ENCODE measurements around the gene RAX2. TPM values are rescaled to one million over a fixed set of nuclear protein-coding genes. Genes with fewer than 3 reads are reported as not detected.
A peak's percentile ranks its signal among the peaks of the same experiment; 100 is the strongest.

The RAX2 gene
- total RNA-seq, 1 donor from 2014 or later: not detected

DNA sequence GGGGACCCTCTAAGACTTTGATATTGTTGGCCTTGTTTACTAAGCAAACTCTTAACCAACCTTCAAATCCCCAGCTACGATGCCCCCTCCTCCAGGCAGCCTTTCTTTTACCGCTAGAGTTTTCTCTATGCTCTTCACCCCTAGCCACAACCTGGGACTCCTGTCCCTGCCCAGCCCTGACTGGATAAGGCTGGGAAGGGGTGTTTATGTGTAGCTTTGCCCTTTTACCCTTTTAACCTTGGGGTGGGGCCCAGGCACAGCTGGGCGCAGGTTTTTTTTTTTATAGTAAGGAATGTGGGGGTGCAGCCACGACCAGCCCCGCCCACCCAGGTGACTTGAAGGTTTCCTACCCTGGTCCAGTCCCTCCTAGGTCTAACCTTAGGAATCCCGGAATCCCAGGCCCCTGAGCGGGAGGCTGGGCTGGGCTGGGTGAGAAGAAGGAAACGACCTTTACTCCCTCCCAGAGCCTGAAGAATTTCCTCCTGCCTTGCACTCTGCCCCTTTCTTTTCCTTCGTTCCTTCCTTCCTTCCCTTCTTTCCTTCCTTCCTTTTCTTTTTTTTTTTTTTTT is 51.6 kb downstream of the RAX2 start:
- no peak overlapping the region for H3K4me3 Mint-ChIP-seq
- H3K4me1 Mint-ChIP-seq (ENCODE audit: unreplicated experiment): peaks cover 3% of the 10 kb centered on the region
- no peak for DNase-seq (ENCODE audit: extremely low spot score, unreplicated experiment)
- H3K9me3 Mint-ChIP-seq: no peaks in the 10 kb centered on the region
- peaks cover 24% of the 10 kb centered on the region for H3K27me3 Mint-ChIP-seq
- no peaks in the 10 kb centered on the region for H3K36me3 Mint-ChIP-seq
- H3K27ac Mint-ChIP-seq: peak overlapping the region; percentile 36
- no peak for TF ChIP-seq CTCF (conservative IDR thresholded peaks at IDR 0.05)

DNA sequence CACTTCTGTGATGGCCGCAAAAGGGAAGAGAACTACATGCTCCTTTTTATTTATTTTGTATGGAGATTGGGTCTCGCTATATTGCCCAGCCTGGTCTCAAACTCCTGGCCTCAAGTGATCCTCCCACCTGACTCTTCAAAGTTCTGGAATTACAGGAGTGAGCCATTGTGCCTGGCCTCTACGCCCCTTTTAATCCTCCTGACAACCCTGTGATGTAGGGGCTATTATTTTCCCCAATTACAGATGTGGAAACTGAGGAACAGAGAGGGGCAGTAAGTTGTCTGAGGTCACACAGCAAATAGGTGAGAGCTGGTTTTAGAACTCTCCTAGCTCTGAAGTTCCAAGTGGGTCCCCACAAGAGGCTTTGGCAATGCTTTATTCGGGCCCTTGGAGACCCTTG is 52.2 kb downstream of the RAX2 start:
- TF ChIP-seq CTCF (conservative IDR thresholded peaks at IDR 0.05): no peak
- H3K36me3 Mint-ChIP-seq: no peaks in the 10 kb centered on the region
- H3K4me3 Mint-ChIP-seq: no peak overlapping the region
- H3K4me1 Mint-ChIP-seq (ENCODE audit: unreplicated experiment): peaks cover 3% of the 10 kb centered on the region
- no peaks in the 10 kb centered on the region for H3K9me3 Mint-ChIP-seq
- H3K27me3 Mint-ChIP-seq: peaks cover 18% of the 10 kb centered on the region
- DNase-seq (ENCODE audit: extremely low spot score, unreplicated experiment): no peak
- no peak overlapping the region for H3K27ac Mint-ChIP-seq

Other genes with a start within 250 kb of the RAX2 start
- gene TEKTIP1, start 233.1 kb downstream of the RAX2 start, total RNA-seq (ENCODE audit: low replicate concordance): 1.3 and 3.4 TPM in 2 replicates
- 74.1 and 80.9 TPM in 2 replicates for gene MFSD12, start 214.6 kb downstream of the RAX2 start, total RNA-seq (ENCODE audit: low replicate concordance)
- 60.1 and 78.3 TPM in 2 replicates for gene HMG20B, start 199.3 kb downstream of the RAX2 start, total RNA-seq (ENCODE audit: low replicate concordance)
- 0.07 TPM in 1 of 2 replicates, not detected in the other for gene GIPC3, start 186.8 kb downstream of the RAX2 start, total RNA-seq (ENCODE audit: low replicate concordance)
- gene TBXA2R, start 165.4 kb downstream of the RAX2 start, total RNA-seq (ENCODE audit: low replicate concordance): not detected in 2 replicates
- gene CACTIN, start 145.4 kb downstream of the RAX2 start, total RNA-seq (ENCODE audit: low replicate concordance): 31.6 and 32.4 TPM in 2 replicates
- gene PIP5K1C, start 71.8 kb downstream of the RAX2 start, total RNA-seq (ENCODE audit: low replicate concordance): 35.9 and 44.5 TPM in 2 replicates
- gene TJP3, start 63.8 kb downstream of the RAX2 start, total RNA-seq (ENCODE audit: low replicate concordance): 20.0 and 53.8 TPM in 2 replicates
- gene APBA3, start 10.5 kb downstream of the RAX2 start, total RNA-seq (ENCODE audit: low replicate concordance): 25.1 and 28.5 TPM in 2 replicates
- gene MRPL54, start 9.5 kb downstream of the RAX2 start, total RNA-seq (ENCODE audit: low replicate concordance): 35.9 and 44.0 TPM in 2 replicates
- 1.6 and 1.7 TPM in 2 replicates for gene MATK, start 14.2 kb upstream of the RAX2 start, total RNA-seq (ENCODE audit: low replicate concordance)
- gene ZFR2, start 96.8 kb upstream of the RAX2 start, total RNA-seq (ENCODE audit: low replicate concordance): 1.00 and 4.7 TPM in 2 replicates
- gene ATCAY, start 108.5 kb upstream of the RAX2 start, total RNA-seq (ENCODE audit: low replicate concordance): 1.5 and 3.3 TPM in 2 replicates
- 0.65 TPM in 1 of 2 replicates, not detected in the other for gene NMRK2, start 160.8 kb upstream of the RAX2 start, total RNA-seq (ENCODE audit: low replicate concordance)
- 83.5 and 93.0 TPM in 2 replicates for gene DAPK3, start 198.9 kb upstream of the RAX2 start, total RNA-seq (ENCODE audit: low replicate concordance)
- gene EEF2, start 213.2 kb upstream of the RAX2 start, total RNA-seq (ENCODE audit: low replicate concordance): 2,827 and 2,929 TPM in 2 replicates
- 39.8 and 42.3 TPM in 2 replicates for gene PIAS4, start 235.5 kb upstream of the RAX2 start, total RNA-seq (ENCODE audit: low replicate concordance)